ENCODE results near the gene NDUFAF2. TPM values are rescaled to one million over a fixed set of nuclear protein-coding genes. Genes with fewer than 3 reads are reported as not detected.

NDUFAF2 gene
- total and polyA plus RNA-seq, 10 of the 15 experiments (the other 5 are each of a cell fraction or from before 2014, with no cell fraction given): 22.4 to 121 (median 65.3) TPM

- H2AFZ ChIP-seq (ENCODE audit: control insufficient read depth, low read depth, low read length): no peak overlapping the region
- H3K9ac ChIP-seq (ENCODE audit: control insufficient read depth, insufficient read depth, low read length): no peak overlapping the region
- H3K4me3 ChIP-seq: no peak overlapping the region
- H3K36me3 ChIP-seq (ENCODE audit: control insufficient read depth in 2 of 2, insufficient read depth in 2 of 2, low read length in 1 of 2): no peaks in the 10 kb centered on the region
- POLR2A ChIA-PET: no interaction called here
- H3K79me2 ChIP-seq (ENCODE audit: control insufficient read depth, insufficient read depth, low read length): no peaks in the 10 kb centered on the region
- FAIRE-seq: no peak
- BruUV-seq (replicated peaks): no TSS peak
- H3K4me1 ChIP-seq (ENCODE audit: control insufficient read depth, insufficient read depth, low read length): no peaks in the 10 kb centered on the region
- in situ Hi-C loops (cut with MboI) (no loop called here), intact Hi-C loops (cut with micrococcal nuclease; ENCODE audit: unreplicated experiment) (no loop called here)
- TF ChIP-seq, protein P1, sequence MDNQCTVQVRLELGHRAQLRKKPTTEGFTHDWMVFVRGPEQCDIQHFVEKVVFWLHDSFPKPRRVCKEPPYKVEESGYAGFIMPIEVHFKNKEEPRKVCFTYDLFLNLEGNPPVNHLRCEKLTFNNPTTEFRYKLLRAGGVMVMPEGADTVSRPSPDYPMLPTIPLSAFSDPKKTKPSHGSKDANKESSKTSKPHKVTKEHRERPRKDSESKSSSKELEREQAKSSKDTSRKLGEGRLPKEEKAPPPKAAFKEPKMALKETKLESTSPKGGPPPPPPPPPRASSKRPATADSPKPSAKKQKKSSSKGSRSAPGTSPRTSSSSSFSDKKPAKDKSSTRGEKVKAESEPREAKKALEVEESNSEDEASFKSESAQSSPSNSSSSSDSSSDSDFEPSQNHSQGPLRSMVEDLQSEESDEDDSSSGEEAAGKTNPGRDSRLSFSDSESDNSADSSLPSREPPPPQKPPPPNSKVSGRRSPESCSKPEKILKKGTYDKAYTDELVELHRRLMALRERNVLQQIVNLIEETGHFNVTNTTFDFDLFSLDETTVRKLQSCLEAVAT (IDR thresholded peaks at IDR 0.05): no peak
- TF ChIP-seq TARDBP (IDR thresholded peaks at IDR 0.05; ENCODE audit: borderline replicate concordance) (no peak), CBX3 (IDR thresholded peaks at IDR 0.05; ENCODE audit: borderline replicate concordance, low read depth) (no peak)
- CTCF ChIA-PET: interaction anchor here (1.0 kb wide), 1 partner anchor 47 kb away, joined by 3 read pairs; no protein-coding TSS in a partner anchor
- H3K27ac ChIP-seq (ENCODE audit: control insufficient read depth, insufficient read depth): no peak overlapping the region
- ATAC-seq: no peak
- RAD21 ChIA-PET (ENCODE audit: unreplicated experiment): no interaction called here
- DNase-seq (ENCODE audit: low read depth, low spot score): no peak
- no peaks in the 10 kb centered on the region for H3K27me3 ChIP-seq (replicated peaks in 1 of 2; ENCODE audit: control insufficient read depth in 2 of 2, insufficient read depth in 2 of 2, low read length in 1 of 2)
- no peaks in the 10 kb centered on the region for H4K20me1 ChIP-seq (ENCODE audit: control insufficient read depth, insufficient read depth)
- SMC1A ChIA-PET (ENCODE audit: uncharacterized antibody, unreplicated experiment): no interaction called here
- 87% methylated on average over 9 of the region's 9 CpGs for WGBS (ENCODE audit: insufficient coverage, insufficient replicate concordance, low lambda C conversion rate, missing lambda C conversion rate)
- no peaks in the 10 kb centered on the region; the same call in 1 of the 3 replicates for H3K9me3 ChIP-seq (replicated peaks; ENCODE audit: control insufficient read depth, insufficient read depth, low read length)
- H3K4me2 ChIP-seq (ENCODE audit: control insufficient read depth, insufficient read depth): no peak overlapping the region
These were observed 33.1 kb downstream of the NDUFAF2 start for GRCh38 chr5:60977956-60978737.

GRCh38 chr5:60978968-60979367, 34.0 kb downstream of the NDUFAF2 start:
- no peak for TF ChIP-seq RFX5 (IDR thresholded peaks at IDR 0.05; ENCODE audit: low read depth, low read length)
- ChIA-PET RAD21 (ENCODE audit: unreplicated experiment) (no interaction called here), SMC1A (ENCODE audit: uncharacterized antibody, unreplicated experiment) (no interaction called here), POLR2A (no interaction called here), CTCF (interaction anchor here (1.0 kb wide), 1 partner anchor 46 kb away, joined by 3 read pairs; no protein-coding TSS in a partner anchor)
- Histone ChIP-seq H2AFZ (ENCODE audit: control insufficient read depth, low read depth, low read length) (no peak overlapping the region), H4K20me1 (ENCODE audit: control insufficient read depth, insufficient read depth) (no peaks in the 10 kb centered on the region), H3K9me3 (replicated peaks; ENCODE audit: control insufficient read depth, insufficient read depth, low read length) (no peaks in the 10 kb centered on the region; the same call in 1 of the 3 replicates), H3K9ac (ENCODE audit: control insufficient read depth, insufficient read depth, low read length) (no peak overlapping the region), H3K27me3 (replicated peaks in 1 of 2; ENCODE audit: control insufficient read depth in 2 of 2, insufficient read depth in 2 of 2, low read length in 1 of 2) (no peaks in the 10 kb centered on the region), H3K4me2 (ENCODE audit: control insufficient read depth, insufficient read depth) (no peak overlapping the region), H3K4me1 (ENCODE audit: control insufficient read depth, insufficient read depth, low read length) (no peaks in the 10 kb centered on the region), H3K4me3 (no peak overlapping the region), H3K27ac (ENCODE audit: control insufficient read depth, insufficient read depth) (no peak overlapping the region), H3K36me3 (ENCODE audit: control insufficient read depth in 2 of 2, insufficient read depth in 2 of 2, low read length in 1 of 2) (no peaks in the 10 kb centered on the region), H3K79me2 (ENCODE audit: control insufficient read depth, insufficient read depth, low read length) (no peaks in the 10 kb centered on the region)
- no peak for ATAC-seq
- FAIRE-seq: no peak
- in situ Hi-C loops (cut with MboI) (no loop called here), intact Hi-C loops (cut with micrococcal nuclease; ENCODE audit: unreplicated experiment) (no loop called here)
- 100% methylated on average over 1 of the region's 1 CpG for WGBS (ENCODE audit: insufficient coverage, insufficient replicate concordance, low lambda C conversion rate, missing lambda C conversion rate)
- DNase-seq (ENCODE audit: low read depth, low spot score): no peak
- BruUV-seq (replicated peaks): no TSS peak
